AG09309 (cell line): Measurements from ENCODE around the gene ICAM2.

Source experiments
- DNase-seq: peaks from one replicate; pipeline ENCODE4 v3.0.0-alpha.2; 2010; ENCODE audit warnings: low read depth
- H3K4me3 ChIP-seq: 2 replicates; pipeline ENCODE4 v1.5.1; 2011; ENCODE audit warnings: mild to moderate bottlenecking, low read depth, low read length, moderate library complexity; ENCODE audit not compliant: control insufficient read depth
- CTCF ChIP-seq: IDR thresholded peaks from 2 replicates; pipeline ENCODE4 v1.5.1; 2011; ENCODE audit warnings: mild to moderate bottlenecking, low read depth, low read length, inconsistent platforms; ENCODE audit not compliant: insufficient read depth, control insufficient read depth; ENCODE audit errors: missing control alignments

The ICAM2 gene

GRCh38 chr17:63960430-63960829 lies 60.0 kb downstream of the ICAM2 start:
- DNase-seq, result no peak
- no peak overlapping the region for H3K4me3 ChIP-seq
- TF ChIP-seq CTCF, result no peak

GRCh38 chr17:63960006-63960405 lies 60.4 kb downstream of the ICAM2 start:
- no peak overlapping the region for H3K4me3 ChIP-seq
- TF ChIP-seq CTCF, result no peak
- DNase-seq, result no peak

GRCh38 chr17:63956296-63956920 lies 64.0 kb downstream of the ICAM2 start:
- H3K4me3 ChIP-seq, result no peak overlapping the region
- TF ChIP-seq CTCF, result no peak
- no peak for DNase-seq

GRCh38 chr17:63955791-63956190 lies 64.6 kb downstream of the ICAM2 start:
- TF ChIP-seq CTCF, result no peak
- no peak for DNase-seq
- no peak overlapping the region for H3K4me3 ChIP-seq

- no peak for DNase-seq
- H3K4me3 ChIP-seq, result no peak overlapping the region
- no peak for TF ChIP-seq CTCF
Observed at GRCh38 chr17:63955232-63955631, 65.2 kb downstream of the ICAM2 start.

GRCh38 chr17:63954402-63955063 lies 65.9 kb downstream of the ICAM2 start:
- no peak overlapping the region for H3K4me3 ChIP-seq
- DNase-seq, result no peak
- no peak for TF ChIP-seq CTCF
